DND-41 (cell line): ENCODE results near the gene C14orf93.

Experiments
- ATAC-seq: fragments of 200-7000 bp; cut with Tn5 transposase; 3 replicates; pipeline ENCODE4 v1.9.1; 2021; ENCODE audit warnings: low read depth; ENCODE audit not compliant: insufficient read depth
- DNase-seq: peaks from one replicate; pipeline ENCODE4 v3.0.0-alpha.2; 2020
- H2AFZ ChIP-seq: 2 replicates; pipeline ENCODE4 v1.6.0; 2012; ENCODE audit warnings: low read depth, low read length
- H3K27ac ChIP-seq: 2 replicates; pipeline ENCODE4 v1.5.1; 2012; ENCODE audit warnings: low read length, inconsistent platforms
- H3K27me3 ChIP-seq: fragments of 200-600 bp; sonication (generic); 2 replicates; pipeline ENCODE4 v1.6.0; 2012; ENCODE audit warnings: low read length, mild to moderate bottlenecking, inconsistent platforms; ENCODE audit not compliant: insufficient read depth, poor library complexity
- H3K36me3 ChIP-seq: 2 replicates; pipeline ENCODE4 v1.5.1; 2012; ENCODE audit warnings: low read length, inconsistent platforms; ENCODE audit not compliant: insufficient read depth
- H3K4me1 ChIP-seq: 2 replicates; pipeline ENCODE4 v1.5.1; 2012; ENCODE audit warnings: mild to moderate bottlenecking, low read length; ENCODE audit not compliant: insufficient read depth
- H3K4me2 ChIP-seq: 2 replicates; pipeline ENCODE4 v1.6.0; 2012; ENCODE audit warnings: mild to moderate bottlenecking, moderate library complexity, low read length, inconsistent platforms; ENCODE audit not compliant: insufficient read depth
- H3K4me3 ChIP-seq, 2 experiments: fragments of 200-600 bp in 1 of 2; shearing (Covaris generic) in 1 of 2; 2 replicates each; pipeline ENCODE4 v1.5.1; 2012 to 2016; ENCODE audit warnings: inconsistent platforms in 2 of 2, low read length in 2 of 2, mild to moderate bottlenecking in 2 of 2, low read depth in 1 of 2, moderate library complexity in 1 of 2
- H3K79me2 ChIP-seq: 2 replicates; pipeline ENCODE4 v1.6.0; 2012; ENCODE audit warnings: low read length, inconsistent platforms; ENCODE audit not compliant: insufficient read depth
- H3K9ac ChIP-seq: 2 replicates; pipeline ENCODE4 v1.6.0; 2012; ENCODE audit warnings: low read depth, mild to moderate bottlenecking, inconsistent platforms, low read length, moderate library complexity
- H3K9me3 ChIP-seq: 2 replicates; pipeline ENCODE4 v1.5.1; 2012; ENCODE audit warnings: low read length, moderate library complexity, mild to moderate bottlenecking, inconsistent platforms; ENCODE audit not compliant: insufficient read depth, severe bottlenecking
- H4K20me1 ChIP-seq: 2 replicates; pipeline ENCODE4 v1.6.0; 2012; ENCODE audit warnings: low read length; ENCODE audit not compliant: insufficient read depth
- EZH2 ChIP-seq: IDR thresholded peaks from 3 replicates; pipeline ENCODE4 v1.6.1; 2012; ENCODE audit warnings: borderline replicate concordance, low read depth, mild to moderate bottlenecking, moderate library complexity, low read length, inconsistent platforms; ENCODE audit not compliant: severe bottlenecking
- TF ChIP-seq, protein P1 (sequence below): IDR thresholded peaks from 2 replicates; pipeline ENCODE4 v1.5.1; 2012; ENCODE audit warnings: borderline replicate concordance, low read length, moderate library complexity, mild to moderate bottlenecking; ENCODE audit not compliant: poor library complexity, severe bottlenecking; ENCODE audit errors: extremely low read depth

C14orf93 gene

DNA sequence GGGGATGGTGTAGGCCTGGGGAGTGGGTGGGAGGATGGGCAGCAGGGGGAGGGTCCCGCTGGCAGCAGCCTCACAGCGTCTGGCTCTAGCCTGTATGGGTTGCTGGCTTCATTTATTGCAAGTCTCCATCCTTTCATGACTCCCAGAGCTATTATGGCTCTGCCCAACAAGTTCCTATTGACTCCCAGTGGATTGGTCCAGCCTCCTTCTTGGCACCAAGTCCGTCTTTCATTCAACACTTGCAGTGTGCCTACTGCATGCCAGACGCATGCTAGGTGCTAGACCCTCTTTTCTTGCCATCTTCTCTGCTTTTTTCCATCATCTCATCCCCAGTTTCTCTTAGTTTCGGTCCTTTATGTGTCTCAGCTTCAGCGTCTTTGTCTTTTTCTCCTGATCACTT lies 33.2 kb upstream of the C14orf93 start:
- no peaks in the 10 kb centered on the region for H4K20me1 ChIP-seq
- no peak overlapping the region for H3K4me2 ChIP-seq
- no peak for TF ChIP-seq EZH2
- TF ChIP-seq, protein P1, sequence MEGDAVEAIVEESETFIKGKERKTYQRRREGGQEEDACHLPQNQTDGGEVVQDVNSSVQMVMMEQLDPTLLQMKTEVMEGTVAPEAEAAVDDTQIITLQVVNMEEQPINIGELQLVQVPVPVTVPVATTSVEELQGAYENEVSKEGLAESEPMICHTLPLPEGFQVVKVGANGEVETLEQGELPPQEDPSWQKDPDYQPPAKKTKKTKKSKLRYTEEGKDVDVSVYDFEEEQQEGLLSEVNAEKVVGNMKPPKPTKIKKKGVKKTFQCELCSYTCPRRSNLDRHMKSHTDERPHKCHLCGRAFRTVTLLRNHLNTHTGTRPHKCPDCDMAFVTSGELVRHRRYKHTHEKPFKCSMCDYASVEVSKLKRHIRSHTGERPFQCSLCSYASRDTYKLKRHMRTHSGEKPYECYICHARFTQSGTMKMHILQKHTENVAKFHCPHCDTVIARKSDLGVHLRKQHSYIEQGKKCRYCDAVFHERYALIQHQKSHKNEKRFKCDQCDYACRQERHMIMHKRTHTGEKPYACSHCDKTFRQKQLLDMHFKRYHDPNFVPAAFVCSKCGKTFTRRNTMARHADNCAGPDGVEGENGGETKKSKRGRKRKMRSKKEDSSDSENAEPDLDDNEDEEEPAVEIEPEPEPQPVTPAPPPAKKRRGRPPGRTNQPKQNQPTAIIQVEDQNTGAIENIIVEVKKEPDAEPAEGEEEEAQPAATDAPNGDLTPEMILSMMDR = no peak
- no peak overlapping the region for H2AFZ ChIP-seq
- no peak overlapping the region for H3K27ac ChIP-seq
- DNase-seq (no peak), ATAC-seq (no peak)
- H3K36me3 ChIP-seq = no peaks in the 10 kb centered on the region
- H3K27me3 ChIP-seq = peaks cover 2% of the 10 kb centered on the region
- no peak overlapping the region for H3K9ac ChIP-seq
- no peaks in the 10 kb centered on the region for H3K4me1 ChIP-seq
- H3K4me3 ChIP-seq = no peak overlapping the region
- H3K79me2 ChIP-seq = no peaks in the 10 kb centered on the region
- no peaks in the 10 kb centered on the region for H3K9me3 ChIP-seq

DNA sequence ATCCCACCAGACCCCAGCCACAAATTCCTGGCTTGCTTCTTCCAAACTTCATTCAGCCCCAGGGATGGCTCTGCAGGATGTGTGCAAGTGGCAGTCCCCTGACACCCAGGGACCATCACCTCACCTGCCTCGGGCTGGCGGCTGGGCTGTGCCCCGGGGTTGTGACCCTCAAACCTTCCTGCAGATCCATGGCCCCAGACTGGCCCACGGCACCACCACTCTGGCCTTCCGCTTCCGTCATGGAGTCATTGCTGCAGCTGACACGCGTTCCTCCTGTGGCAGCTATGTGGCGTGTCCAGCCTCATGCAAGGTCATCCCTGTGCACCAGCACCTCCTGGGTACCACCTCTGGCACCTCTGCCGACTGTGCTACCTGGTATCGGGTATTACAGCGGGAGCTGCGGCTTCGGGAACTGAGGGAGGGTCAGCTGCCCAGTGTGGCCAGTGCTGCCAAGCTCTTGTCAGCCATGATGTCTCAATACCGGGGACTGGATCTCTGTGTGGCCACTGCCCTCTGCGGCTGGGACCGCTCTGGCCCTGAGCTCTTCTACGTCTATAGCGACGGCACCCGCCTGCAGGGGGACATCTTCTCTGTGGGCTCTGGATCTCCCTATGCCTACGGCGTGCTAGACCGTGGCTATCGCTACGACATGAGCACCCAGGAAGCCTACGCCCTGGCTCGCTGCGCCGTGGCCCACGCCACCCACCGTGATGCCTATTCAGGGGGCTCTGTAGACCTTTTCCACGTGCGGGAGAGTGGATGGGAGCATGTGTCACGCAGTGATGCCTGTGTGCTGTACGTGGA lies 32.4 kb upstream of the C14orf93 start, which contains the start of gene PSMB11:
PSMB11 (plus strand) TSS at position 51 of the 804 bp plus-strand sequence; CDS start at position 65, 14 bp downstream.
- Histone ChIP-seq H4K20me1 (no peaks in the 10 kb centered on the region), H2AFZ (no peak within 1 kb of the TSS)
- no peak for ATAC-seq

DNA sequence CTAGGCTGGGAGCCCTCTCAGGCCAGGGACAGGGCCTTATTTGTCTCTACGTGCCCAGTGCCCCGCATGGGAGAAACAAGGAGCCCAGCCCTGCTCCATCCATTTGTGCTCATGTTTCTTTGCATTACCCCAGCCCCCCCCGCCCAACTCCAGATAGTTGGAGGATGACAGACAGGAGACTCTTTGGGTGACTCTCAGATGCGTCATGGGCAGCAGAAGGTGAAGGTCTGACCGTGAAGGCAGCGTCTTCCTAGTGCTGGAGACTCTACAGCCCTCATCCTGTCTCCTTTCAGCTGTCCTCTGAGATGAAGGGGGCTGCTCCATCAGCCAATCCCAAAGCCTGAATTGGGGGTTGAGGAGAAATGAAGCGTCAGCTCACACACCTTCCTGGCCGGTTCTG lies 31.8 kb upstream of the C14orf93 start:
- Histone ChIP-seq H3K36me3 (no peaks in the 10 kb centered on the region), H3K4me2 (no peak overlapping the region), H3K4me1 (no peaks in the 10 kb centered on the region), H3K9me3 (no peaks in the 10 kb centered on the region), H2AFZ (no peak overlapping the region), H4K20me1 (no peaks in the 10 kb centered on the region), H3K9ac (no peak overlapping the region), H3K79me2 (no peaks in the 10 kb centered on the region), H3K27me3 (peaks cover 2% of the 10 kb centered on the region), H3K4me3 (no peak overlapping the region), H3K27ac (no peak overlapping the region)
- no peak for ATAC-seq
- TF ChIP-seq, protein P1 = no peak
- TF ChIP-seq EZH2 = no peak
- no peak for DNase-seq

More for the DNA sequence above, 32.4 kb upstream of the C14orf93 start, which contains the start of gene PSMB11:
- Histone ChIP-seq H3K27ac (no peak within 1 kb of the TSS), H3K4me2 (no peak within 1 kb of the TSS), H3K27me3 (peaks cover 2% of the 10 kb centered on the region), H3K4me3 (no peak within 1 kb of the TSS), H3K4me1 (no peaks in the 10 kb centered on the region), H3K9ac (no peak within 1 kb of the TSS), H3K36me3 (no peaks in the 10 kb centered on the region), H3K9me3 (no peaks in the 10 kb centered on the region), H3K79me2 (no peaks in the 10 kb centered on the region)
- TF ChIP-seq EZH2 = no peak
- TF ChIP-seq, protein P1 = no peak
- DNase-seq = no peak
